T-helper 2 cell treated with Interferon-gamma antibody and Interleukin-4, amounts not matched to agents 100 ng/mL and 5 ng/mL, for 36 hours (primary cell): ENCODE measurements around the gene SYMPK. TPM values are rescaled to one million over a fixed set of nuclear protein-coding genes. Genes with fewer than 3 reads are reported as not detected.

ENCODE experiments used
- intact Hi-C: fragments of 100-400 bp; cut with micrococcal nuclease; formaldehyde crosslinking; loops from one replicate; pipeline ENCODE4 v1.15.1; 2023
- total RNA-seq: library from RNA; stranded (reverse); gene quantifications from 2 replicates; pipeline ENCODE4 v1.2.3, GENCODE V29; 2022

The SYMPK gene
- total RNA-seq, 1 donor from 2014 or later, result 106 TPM

DNA sequence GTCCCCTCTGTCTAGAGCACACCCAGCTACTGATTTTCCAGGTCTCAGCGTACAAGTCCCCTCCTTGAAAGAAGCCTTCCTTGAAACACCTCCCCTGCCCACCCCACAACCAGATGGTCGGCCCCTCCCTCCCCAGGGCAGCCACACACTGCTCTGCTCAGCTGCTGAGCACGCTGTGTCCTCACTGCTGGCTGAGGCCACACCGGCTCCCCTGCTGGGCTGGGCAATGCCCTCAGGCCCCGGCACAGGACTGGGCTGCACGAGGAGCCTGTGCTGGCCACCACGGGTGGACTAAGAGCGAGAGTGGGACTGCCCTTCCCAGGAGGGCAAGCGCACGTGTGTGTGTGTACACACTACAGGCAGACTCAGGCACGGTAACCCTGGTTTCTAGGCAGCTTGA is 36.0 kb downstream of the SYMPK start:
- intact Hi-C loops, result no loop called here

DNA sequence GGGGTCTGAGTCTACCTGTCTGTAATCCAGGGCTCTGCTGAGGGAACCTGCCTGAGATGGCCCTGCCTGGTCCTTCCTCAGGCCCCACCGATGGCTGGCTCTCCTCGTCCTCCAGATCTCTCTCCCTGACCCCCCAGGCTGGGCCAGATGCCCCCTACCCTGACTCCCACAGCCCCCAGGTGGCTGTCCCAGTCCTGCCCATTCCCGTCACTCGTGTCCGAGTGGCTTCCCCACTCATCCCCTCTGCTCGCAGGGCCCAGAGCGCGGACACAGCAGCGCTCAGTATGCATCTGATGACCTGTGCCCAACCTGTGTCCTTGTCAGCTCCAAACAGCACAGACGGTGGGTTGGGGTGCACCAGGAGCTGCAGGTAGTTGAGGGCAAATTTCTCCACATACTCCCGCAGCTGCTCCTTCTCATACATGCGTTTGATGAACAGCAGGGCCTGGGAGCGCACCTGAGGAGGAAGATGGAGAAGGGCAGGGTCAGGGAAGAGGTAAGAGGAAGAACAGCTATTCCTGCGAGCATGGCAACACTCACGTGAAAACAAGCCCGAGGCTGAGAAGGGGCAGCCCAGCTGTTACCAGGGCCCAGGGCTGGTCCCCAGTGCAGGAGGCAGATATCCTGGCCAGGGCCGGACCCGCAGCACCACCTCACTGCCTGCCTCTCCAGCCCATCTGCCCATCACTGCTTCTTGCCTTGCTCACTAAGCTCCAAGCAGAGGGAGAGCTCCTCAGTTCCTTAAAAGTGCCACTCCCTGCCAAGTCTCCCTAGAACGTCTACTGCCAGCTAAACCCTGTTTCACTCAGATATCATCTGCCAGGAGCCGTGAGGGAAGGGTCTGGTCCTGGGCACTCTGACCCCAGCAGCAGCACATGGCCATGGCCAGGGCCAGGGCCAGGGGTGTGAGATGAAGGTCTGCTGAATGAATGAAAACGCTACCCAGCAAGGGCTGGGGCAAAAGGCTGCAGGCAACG is 36.7 kb downstream of the SYMPK start:
- intact Hi-C loops, result no loop called here

DNA sequence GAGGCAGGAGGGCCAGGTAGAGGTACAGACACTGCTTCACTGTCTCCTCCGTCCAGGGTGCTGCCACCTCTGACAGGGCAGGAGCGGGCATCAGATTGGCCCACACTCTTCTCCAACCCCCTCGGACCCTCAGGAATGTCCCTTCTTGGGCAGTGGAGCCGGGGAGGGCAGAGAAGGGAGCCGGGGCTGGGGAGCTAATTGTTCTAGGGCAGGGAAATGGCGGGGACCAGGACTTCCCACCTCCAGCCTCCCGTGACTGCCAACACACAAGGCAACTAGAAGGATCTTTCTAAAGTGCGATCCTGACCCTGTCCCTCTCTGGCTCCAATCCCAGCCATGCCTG is 37.7 kb downstream of the SYMPK start:
- intact Hi-C loops, result no loop called here

DNA sequence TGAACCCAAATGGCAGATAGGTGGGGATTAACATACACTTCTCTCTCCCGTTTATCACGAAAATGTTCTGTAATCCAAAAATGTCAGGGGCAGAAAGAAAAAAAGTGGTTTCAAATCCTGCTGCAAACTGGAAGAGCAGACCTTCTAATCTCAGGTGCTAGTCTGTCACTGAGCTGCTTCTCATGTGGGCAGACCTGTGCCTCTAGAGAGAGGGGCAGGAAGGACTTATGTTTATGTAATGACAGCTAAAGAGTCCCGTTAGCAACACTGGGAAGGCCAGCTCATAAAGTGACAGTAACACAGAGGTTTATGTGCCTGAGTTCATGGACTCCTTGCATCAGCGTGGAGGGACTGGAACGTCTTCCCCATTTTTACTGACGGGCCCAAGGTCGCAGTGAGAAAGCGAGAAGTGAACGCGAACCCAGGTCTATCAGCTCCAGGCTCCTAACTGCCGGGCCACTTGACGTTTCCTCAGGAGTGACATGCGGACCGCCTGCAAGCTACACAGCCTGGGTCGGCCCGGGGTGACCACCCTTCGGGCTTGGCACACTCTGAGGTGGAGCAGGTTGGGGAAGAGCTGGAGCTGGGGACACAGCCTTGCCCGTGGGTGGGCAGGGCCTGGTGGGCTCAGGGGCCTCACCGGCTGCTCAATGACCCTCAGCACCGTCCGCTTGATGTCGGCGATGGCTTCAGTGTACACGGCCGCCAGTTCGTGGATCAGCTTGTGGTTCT is 38.2 kb downstream of the SYMPK start:
- intact Hi-C loops, result no loop called here

DNA sequence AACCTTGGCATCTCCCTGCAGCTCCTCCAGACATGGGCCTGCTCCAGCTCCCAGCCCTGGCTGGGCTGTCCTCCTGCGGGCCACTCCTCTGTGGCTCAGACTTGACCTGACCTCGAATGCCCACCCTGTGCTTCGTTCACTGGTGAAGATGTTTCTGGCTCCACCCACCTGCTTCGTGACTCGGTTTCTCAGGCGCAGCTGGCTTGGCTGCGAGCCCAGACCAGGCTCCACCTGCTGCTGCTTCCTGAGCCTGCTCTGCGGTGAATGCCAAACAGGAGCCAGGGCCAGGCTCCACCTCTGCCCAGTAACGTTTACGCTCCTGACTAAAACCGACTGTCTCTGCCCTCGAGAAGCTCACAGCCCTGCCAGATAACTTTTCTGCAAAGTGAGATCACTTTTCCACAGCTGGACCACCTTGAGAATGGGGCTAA is 38.9 kb downstream of the SYMPK start:
- intact Hi-C loops, result no loop called here

DNA sequence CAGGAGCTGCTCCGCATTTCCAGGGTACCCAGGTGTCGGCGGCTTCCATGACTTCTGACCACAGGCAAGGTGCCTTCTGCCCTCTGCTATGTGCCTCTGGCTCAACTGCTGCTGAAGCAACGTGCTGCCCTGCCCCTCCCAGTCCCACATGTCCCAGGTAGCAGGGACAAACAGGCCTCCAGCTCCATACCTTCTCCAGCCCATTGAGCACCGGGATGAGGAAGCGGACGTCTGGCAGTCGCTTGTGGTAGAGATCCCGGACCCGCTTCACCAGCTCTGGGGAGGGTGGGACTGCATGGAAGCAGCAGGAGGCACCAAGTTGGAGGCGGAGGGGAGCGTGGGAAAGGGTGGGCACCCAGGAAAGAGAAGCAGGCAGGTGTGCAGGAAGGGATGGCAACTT is 39.8 kb downstream of the SYMPK start:
- intact Hi-C loops, result no loop called here

DNA sequence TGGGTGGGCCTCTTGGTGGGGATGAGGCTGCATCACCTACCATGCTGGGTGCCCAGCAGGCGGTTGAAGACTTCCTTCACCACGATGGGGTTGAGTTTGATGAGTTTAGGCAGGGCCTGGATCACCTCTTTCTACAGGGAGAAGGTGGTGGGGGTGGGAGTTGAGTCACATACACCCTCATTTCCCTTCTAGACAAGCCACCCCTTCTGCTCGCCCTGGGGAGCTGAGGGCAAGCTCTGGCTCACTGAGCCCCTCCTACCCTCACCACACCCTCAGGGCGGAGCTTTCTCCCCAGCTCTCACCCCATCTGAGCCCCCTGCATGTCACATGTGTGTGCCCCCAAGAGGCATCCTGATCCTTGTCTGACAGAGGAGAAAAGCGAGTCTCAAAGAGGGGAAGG is 40.2 kb downstream of the SYMPK start:
- intact Hi-C loops, result no loop called here

DNA sequence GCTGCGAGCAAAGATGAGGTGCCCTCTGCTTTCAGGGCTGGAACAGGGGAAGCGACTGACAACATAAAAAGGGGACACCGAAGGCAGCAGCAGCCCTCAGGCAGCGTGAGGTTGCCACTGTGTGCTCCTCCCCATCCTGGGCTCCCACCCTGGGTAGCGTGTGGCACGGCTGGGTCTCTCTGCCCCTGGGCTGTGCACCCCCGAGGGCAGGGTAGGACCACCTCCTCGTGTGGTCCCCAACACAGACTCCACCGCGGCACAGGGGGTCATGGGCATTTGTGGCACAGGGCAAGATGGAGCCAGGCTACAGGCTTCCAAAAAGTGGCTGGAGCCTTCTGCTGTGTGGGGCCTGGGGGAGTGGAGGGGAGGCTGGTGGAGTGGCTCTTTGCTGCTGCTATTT is 41.4 kb downstream of the SYMPK start:
- intact Hi-C loops, result no loop called here

DNA sequence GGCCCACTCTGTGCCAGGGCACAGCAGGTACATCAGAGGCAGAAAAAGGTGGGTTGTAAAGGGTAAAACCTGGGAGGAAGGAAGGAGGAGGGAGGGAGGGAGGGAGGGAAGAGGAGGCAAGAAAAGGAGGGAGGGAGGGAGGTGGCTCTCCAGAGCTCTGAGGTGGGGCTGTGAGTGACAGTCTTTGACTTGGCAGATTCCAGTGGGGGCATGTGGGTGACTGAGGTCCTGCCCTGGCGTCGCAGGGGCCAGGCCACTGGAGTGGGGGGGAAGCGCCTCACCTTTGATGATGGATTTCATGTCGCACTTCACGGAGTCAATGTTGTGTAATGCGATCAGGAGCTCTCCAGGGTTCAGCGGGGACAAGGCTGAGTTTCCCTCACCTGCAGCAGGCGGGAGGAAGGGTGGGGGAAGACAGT is 41.8 kb downstream of the SYMPK start:
- intact Hi-C loops, result no loop called here

DNA sequence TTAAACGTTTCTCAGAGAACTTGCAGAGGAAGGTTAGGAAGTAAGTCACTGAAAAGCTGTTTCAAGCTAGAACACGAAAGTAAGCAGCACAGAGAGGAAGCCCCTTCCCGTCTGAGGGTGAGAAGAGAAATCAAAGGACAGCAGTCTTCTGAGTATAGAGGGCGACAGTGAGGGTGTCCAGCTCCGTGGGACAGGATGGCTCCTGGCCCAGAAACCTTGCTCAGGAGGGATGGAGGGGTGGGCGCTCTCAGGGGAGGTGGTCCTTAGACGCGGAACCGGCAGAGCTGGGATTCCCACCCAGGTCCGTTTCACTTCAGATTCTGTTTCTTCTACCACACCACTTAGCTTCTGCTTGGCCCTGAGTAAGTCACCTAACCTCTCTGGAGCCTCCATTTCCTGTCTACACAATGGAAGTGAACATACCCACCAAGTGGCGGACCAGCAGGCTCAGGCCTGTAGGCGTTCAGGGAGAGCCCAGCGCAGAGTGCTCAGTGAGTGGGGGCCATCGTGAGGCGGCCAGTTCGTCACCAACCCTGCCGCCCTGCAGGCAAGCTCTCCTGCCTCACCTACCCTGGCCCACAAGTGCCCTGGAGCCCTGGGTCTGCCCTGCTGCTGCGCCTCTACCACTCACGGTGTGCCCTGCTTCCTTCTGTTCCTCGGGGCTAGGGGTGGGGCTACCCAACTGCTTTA is 42.4 kb downstream of the SYMPK start:
- intact Hi-C loops, result no loop called here

DNA sequence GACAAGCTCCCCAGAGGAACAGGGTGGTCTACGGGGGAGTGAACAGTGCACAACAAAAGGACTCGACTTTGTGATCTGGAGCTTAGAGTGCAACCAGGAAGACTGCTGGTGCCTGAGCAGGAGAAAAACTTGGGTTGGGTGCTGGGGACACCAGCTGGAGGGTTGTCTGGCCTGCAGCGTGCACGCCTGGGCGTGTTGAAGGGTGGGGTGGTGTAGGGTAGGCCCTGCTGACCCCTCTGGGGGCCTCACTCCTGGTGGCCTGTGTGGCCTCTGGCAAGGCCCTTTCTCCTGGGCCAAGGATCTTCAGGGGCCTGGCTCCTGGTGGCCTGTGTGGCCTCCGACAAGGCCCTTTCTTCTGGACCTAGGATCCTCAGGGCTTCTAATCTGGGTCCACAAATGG is 43.2 kb downstream of the SYMPK start:
- intact Hi-C loops, result loop anchor here (5.0 kb wide), 1 partner anchor 198 kb away; no protein-coding TSS in a partner anchor

DNA sequence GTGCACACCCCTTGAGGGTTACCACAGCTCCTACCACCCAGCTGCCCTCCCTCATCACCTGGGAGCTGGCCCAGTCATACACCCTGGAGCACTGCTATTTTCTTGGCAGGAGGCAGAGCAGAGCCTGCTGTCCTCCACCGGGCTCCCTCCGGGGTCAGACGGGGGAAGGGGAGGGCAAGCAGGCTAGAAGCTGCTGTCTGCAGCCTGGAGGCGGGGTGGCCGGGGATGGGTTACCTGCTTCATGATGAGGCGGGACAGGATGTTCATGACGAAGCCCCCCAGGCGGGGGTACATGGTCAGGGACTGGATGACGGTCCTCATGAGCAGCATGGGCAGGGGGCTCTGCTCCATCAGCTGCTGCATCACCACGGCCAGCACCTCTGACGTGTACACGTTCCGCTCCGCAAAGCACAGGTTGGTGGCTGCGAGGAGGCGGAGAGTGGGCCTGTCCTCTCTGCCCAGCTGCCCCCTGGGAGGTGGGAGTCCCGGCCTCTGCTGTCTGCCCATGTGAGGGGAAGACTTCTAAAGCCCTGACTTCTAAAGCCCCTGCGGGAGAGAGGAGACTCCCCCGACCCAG is 45.1 kb downstream of the SYMPK start:
- intact Hi-C loops, result loop anchor here (1.0 to 5.0 kb wide), 2 partner anchors 65 to 199 kb away; no protein-coding TSS in a partner anchor

DNA sequence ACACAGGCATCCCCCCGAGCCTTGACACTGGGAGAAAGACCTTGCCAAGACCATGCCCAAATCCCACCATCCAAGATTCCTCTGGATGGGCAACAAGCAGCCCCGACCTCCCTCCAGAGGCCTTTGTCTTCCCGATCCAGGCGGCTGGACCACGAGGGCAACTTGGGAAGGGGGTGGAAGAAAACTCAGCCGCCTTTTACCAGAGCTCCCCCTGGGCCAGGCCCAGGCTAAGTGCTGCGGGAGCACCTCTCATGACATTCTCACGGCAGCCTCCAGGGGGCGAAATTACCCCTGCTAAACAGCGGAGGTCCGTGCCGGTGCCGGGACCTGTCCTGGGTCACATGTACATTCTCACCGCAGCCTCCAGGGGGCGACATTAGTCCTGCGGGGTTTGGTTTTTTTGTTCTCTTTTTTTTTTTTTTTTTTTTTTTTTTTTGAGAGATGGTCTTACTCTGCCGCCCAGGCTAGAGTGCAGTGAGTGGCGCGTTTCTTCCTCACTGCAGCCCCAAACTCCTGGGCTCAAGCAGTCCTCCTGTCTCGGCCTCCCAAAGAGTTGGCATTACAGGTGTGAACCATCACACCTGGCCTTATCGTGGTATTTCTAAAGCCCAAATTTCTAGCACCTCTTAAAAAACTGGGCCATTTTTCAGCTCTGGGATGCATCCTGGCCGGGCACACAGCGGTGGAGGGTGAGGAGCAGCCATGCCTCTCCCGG is 45.8 kb downstream of the SYMPK start:
- intact Hi-C loops, result loop anchor here (1.0 to 5.0 kb wide), 2 partner anchors 66 to 200 kb away; no protein-coding TSS in a partner anchor

DNA sequence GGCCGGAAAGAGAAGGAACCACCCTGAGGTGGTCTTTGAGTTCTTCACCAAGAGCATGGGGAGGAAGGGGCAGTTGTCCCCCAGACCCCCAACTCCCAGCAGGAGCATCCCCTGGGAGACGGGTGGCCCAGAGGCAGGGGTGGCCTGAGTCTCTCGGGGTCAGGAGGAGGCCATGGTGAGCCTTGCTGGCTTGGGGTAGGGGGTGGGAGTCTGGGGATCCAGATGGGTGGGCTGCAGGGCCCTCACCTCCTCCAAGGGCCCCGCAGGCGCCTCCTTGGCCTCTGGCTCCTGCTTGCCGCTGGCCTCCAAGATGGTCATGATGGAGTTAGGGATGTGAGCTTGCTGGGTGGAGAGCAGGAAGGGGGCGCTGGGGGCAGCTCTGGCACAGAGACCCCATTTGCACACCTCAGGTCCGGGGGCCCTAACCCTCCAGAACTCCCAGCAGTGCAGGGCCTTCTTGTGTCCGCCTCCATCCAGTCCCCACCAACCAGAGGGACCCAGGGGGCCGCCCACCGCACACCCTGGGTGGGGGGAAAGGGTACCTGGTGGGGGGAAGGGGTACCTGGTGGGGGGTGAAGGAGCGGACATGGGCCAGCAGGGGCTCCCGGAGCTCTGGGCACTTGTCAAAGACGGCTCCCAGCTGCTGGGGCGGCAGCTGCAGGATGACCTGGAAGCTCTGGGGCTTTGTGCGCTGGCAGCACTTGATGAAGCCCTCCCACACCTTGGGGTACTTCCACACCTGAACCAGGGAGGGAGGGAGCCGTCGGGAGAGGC is 46.5 kb downstream of the SYMPK start:
- intact Hi-C loops, result loop anchor here (1.0 to 5.0 kb wide), 2 partner anchors 67 to 201 kb away; no protein-coding TSS in a partner anchor

DNA sequence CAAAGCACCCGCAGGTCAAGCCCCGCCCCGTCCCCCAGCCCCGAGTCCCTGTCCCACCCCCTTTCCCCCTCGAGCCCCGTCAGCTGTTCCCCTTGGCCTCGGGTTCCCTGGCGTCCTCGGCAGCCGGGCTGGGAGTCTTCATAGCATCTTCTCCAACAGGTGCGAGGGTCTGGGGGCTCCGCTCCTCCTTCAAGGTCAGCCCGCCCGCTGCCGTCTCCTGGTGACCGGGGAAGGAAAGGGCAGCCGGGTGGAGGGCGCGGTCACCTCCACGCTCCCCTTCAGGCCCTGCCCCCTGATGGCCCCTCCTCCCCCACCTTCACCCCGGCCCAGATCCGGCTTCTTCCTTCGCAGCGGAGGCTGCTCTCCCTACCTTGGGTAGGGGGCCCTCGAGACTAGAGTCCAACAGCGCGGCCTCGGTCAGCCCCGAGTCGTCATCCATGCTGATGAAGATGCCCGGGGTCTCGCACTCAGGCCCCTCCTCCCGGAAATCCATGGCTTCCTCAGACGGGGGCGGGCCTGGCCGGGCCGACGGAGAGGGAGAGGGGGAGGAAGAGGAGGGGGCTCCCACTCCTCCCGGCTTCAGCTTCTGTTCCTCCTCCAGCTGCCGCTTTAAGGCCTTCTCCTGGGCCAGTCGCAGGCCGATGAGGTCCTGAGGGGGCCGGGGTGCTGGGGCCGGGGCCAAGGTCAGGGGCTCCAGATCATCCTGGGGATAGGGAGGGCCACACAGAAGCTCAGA is 47.3 kb downstream of the SYMPK start:
- intact Hi-C loops, result loop anchor here (5.0 kb wide), 1 partner anchor 202 kb away; no protein-coding TSS in a partner anchor

DNA sequence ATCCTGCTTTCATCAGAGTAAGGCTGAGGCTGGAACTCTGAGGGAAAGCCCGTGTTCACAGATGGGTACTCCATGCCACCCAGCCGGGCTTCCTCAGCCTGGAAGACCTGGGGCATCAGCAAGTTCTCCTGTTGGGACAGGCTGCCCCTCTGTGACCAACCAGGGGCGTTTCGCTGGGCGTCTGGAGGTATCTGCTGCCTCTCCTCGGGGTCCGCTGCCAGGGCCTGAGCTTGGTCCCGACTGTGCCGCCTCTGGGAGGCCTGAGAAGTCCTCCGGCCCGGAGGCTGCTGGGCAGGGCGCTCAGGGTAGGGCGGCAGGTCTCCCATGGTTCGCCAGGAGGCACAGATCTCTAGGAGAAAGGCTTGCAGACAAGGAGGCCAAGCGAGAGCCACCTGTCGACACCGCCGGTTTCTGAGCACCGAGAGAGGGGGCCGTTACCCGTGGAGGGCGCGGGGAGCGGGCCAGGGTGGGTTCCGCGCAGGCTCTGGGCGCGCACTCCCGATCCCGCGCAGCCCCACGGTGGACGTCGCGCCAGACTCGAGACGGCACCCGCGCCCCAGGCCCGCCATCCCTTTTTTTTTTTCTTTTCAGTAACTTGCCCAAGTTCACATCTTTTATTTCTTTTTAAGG is 48.0 kb downstream of the SYMPK start, which contains the start of gene RSPH6A:
RSPH6A (minus strand) TSS at position 458 of the 630 bp plus-strand sequence; CDS start at position 326, 132 bp downstream.
- intact Hi-C loops, result loop anchor here (5.0 kb wide), 1 partner anchor 202 kb away; no protein-coding TSS in a partner anchor

DNA sequence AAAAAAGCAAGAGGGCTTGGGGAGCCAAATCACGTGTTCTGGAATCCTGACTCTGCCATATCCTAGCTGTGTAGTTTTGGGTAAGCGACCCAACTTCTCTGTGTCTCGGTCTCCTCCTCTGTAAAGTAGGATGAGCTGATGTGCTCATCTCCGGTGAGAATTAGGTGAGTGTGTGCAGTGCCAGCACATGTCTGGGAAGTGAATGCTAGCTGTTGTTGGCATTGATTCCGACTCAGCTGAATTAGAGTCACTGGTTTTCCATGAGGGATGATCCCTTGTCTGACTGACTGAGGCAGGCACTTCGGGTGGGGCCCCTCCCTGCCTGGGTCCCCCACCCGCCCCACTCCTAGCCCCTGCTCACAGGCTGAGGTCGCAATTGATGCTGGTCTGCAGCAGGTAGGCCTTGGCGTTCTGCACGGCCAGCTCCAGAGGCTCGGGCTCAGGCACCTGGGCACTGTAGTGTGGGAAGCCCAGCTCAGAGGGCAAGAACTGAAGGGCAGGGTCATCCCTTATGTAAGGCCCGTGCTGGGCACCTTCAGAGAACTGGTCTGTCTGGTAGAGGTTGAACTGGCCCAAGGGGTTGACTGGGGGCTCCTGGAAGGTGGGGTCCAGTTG is 48.7 kb downstream of the SYMPK start:
- intact Hi-C loops, result no loop called here

DNA sequence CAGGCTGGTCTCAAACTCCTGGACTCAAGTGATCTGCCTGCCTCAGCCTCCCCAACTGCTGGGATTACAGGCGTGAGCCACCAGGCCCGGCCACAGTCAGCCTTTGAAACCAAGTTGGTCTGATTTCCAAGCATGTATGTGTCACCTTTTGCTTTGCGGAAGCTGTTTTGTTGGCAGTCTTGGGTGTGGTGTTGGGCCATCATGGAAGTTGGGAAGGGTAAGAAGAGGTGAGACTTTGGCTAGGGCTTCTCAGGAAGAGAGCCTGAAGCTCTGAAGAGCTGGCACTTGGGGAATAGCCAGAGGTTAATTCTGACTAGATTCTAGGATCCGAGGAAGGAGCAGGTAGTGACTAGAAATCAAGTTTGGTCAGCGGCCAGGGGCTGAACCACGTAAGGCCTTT is 50.6 kb downstream of the SYMPK start:
- intact Hi-C loops, result no loop called here
